Ramos (cell line): ENCODE data around the gene CYP27C1.
"Not testable (repeated sequence)": the region's sequence is repeated elsewhere in the genome, so short reads cannot be mapped to it uniquely, and the experiment has no call there.

Experiments used
- in situ Hi-C: fragments of 300-500 bp; cut with MboI; formaldehyde crosslinking; loops from one replicate; pipeline ENCODE4 v1.14.3; 2022; ENCODE audit warnings: low sequenced_read_pairs; ENCODE audit not compliant: unreplicated experiment

Gene CYP27C1

GRCh38 chr2:127175041-127175721, 44.9 kb downstream of the CYP27C1 start:
- in situ Hi-C loops = no loop called here

DNA sequence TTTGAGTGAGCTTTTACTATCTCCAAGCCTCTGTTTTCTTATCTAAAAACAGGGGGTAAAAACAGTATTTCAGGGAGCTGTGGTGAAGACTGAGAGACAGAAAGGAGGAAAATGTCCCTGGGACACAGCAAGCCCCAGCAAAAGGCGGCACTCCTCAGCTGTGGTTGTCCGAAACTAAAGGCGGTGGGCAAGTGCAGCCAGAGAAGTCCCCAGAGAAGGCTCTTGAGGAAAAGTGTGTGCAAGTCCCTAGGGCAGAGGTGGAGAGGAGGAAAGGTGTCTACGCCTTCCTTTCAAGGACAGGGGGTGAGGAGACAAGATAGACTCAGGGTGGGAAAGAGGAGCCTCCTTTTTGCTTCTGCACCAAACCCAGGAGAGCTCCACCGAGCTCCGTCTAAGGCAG, 45.5 kb downstream of the CYP27C1 start:
- in situ Hi-C loops = no loop called here

DNA sequence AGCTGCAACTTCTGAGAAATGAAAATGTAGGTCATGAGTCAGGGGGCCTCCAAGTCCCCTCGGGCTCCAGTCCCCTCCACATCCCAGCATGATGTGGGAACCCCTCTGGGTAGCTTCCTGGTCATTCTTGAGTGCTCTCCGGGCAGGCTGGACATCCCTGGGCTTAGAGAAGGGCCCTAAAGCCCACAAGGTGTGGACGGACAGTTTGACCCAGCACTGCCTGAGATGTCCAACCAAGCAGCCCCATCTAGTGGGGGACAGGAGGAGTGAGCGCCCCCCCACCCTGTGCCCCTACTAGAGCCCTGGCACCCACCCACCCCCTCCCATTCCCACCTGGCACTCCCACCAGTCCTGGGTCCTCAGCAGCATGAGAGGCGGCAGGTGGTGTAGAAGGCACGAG, 46.0 kb downstream of the CYP27C1 start:
- in situ Hi-C loops = no loop called here

GRCh38 chr2:127173057-127173456, 47.0 kb downstream of the CYP27C1 start:
- in situ Hi-C loops = no loop called here

DNA sequence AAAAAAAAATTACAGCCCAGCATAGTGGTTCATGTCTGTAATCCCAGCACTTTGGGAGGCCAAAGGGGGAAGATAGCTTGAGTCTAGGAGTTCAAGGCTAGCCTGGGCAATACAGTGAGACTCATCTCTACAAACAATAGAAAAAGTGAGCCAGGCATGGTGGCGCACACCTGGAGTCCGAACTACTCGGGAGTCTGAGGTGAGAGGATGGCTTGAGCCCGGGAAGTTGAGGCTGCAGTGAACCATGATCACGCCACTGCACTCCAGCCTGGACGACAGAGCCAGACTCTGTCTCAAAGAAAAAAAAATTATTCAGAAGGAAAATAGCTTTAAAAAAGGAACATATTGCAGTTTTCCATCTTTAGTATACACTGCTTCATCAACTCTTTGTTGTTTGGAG, 47.8 kb downstream of the CYP27C1 start:
- in situ Hi-C loops = no loop called here

DNA sequence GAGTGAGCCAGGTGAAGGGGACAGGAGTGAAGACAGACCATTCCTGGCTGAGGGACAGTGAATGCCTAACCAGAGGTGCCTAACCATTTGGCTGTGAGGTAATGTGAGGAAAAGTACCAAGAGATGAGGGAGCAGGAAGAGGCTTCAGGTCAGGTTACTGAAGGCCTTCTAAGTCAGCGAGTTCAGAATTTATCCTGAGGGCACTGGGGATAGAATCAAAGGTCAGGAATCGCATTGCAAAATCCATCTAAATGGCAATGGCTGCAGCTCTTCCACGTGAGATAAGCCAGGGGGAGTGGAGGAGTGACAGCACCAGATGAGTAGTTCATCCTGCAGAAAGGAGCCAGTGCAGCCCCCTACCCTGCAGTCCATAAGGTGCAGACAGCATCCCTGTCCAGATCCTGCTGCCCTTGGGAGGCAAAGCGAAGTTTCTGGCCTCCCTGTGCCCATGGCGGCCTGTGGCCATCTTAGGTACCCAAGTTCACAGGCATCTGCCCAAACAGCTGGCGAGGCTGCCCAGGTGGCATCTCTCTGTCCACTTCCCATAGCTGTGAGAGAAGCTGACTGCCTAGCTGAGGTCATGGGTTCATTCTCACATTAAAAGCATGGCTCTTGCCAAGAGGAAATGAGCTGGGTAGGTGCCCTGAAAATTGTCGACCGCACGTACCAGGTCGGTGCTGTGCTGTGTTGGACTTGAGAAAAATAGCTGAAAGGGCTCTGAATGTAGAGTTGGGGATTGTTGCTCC, 49.5 kb downstream of the CYP27C1 start:
- in situ Hi-C loops = no loop called here

DNA sequence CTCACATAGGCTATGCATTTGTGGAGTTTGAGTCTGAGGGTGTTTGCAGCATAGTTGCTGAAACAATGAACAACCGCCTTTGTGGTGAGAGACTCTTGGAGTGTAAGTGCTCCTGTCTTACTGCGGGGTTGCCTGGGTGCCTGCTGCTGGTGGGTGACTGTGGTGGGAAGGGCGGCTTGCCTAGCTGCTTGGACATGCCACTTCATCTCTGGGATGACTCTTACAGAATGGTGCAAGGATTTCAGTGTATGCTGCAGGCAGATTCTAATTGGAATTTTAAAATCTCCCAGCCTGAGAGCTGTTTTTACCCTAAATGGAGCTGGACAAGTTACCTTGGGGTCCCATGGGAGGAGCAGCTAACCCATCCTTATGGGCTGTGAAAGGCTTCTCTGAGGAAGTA, 50.1 kb downstream of the CYP27C1 start:
- in situ Hi-C loops = no loop called here

GRCh38 chr2:127169066-127169660, 50.9 kb downstream of the CYP27C1 start:
- in situ Hi-C loops = no loop called here

DNA sequence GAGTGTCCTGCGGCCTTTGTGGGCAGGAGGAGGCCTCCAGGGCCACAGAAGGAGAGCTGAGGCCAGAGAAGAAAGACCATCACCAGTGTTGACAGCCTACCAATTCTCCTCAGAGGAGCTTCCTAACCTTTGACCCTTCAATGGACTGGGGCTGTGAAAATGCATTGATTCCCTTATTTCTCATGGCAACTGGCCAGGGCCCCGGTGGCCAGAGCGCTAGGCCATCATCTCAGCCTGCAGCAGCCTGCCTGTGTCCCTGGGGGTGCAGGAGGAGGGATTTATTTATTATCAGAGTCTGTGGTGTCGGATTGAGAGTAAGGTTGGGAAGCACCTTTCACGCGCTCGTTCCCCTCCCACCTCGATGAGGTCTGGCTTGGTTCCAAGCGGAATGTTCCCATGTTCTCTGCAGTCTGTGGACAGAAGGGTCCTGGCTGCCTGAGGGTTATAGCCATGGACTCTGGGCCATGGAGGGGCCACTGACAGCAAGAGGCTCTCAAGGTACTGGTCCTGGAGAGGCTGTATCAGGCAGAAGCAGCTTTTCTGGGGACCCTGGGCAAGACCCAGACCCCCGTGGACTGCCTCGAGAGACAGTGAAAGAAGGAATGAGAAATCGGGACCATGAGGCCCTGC, 53.8 kb downstream of the CYP27C1 start:
- in situ Hi-C loops = no loop called here

DNA sequence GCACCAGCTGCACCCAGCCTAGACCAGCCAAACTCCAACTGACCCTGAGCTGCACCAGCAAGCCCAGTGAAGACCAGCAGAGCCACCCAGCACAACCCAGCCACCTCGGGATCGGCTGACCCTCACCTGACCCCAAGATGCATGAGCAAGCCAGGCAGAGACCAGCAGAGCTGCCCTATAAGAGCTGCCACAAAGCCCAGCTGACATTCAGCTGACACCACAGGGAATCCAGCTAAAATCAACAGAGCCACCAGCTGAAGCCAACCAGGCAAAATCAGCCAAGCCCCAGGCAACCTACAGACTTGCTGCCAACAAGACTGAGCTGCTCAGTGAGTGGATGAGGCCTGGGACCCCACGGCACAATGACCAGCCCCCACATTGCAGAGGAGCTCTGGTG, 54.6 kb downstream of the CYP27C1 start:
- in situ Hi-C loops = no loop called here

- in situ Hi-C loops = no loop called here
Measured at GRCh38 chr2:127164761-127165538, 55.1 kb downstream of the CYP27C1 start.

DNA sequence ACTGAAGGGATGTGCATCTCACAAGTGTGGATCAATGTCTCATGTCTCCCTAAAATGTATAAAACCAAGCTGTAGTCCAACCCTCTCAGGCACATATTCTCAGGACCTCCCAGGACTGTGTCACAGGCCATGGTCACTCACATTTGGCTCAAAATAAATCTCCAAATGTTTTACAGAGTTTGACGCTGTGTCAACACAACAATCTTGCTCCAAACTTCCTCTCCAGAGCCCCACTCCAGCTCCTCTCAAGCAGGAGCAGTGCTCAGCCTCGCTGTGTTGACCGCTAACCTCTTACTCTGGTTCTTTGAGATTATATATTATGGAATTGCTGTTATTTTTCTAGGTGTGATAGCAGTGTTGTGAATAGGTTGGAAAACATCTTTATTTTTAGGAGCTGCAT, 56.2 kb downstream of the CYP27C1 start:
- in situ Hi-C loops = no loop called here

DNA sequence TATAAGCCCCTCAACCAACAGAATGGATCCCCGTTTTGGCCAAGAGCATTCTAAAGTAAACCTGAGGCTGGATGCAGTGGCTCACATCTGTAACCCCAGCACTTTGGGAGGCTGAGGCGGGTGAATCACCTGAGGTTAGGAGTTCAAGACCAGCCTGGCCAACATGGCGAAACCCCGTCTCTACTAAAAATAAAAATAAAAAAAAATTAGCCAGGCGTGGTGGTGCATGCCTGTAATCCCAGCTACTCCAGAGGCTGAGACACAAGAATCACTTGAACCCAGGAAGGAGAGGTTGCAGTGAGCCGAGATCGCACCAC, 57.1 kb downstream of the CYP27C1 start:
- in situ Hi-C loops = not testable (repeated sequence)

DNA sequence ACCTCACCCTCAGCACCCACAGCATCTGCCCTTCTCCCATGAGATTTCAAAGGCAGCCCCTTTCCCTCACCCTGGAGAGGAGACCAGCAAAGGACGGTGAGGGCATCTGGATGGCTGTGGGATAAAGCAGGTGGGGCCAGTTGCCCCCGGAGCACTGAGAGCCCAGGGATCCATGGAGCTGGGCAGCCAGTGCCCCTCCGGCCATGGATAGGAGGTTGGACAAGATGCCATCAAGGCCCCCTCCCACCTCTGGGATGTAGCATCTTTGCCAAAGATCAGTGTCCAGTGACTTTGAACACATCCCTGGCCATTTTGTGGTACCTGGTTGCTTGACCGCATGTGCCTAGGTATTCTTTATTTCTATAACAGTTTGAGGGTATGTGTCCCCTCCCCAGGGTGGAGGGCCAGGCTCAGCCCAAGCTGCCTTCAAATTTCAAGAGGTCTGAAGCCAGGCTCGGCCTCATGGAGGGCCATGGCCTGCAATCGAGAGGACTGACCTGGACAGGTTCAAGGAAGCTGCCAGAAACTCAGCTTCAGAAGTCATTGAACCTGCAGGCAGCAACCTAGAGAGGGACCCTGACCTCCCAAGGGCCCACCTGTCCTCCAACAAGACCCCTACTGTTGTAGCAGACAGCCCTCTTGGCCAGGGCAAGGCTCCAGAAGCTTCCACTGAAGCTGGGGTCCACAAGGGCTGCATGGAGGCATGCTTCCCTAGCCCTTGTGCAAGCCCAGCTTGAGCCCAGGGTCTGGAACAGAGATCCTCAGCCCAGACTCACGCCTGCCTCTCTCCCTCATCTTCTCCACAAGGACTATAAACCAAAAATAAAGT, 57.6 kb downstream of the CYP27C1 start:
- in situ Hi-C loops = no loop called here

- in situ Hi-C loops = no loop called here
Measured at GRCh38 chr2:127161176-127162136, 58.6 kb downstream of the CYP27C1 start.

GRCh38 chr2:127160676-127161075, 59.4 kb downstream of the CYP27C1 start:
- in situ Hi-C loops = no loop called here

DNA sequence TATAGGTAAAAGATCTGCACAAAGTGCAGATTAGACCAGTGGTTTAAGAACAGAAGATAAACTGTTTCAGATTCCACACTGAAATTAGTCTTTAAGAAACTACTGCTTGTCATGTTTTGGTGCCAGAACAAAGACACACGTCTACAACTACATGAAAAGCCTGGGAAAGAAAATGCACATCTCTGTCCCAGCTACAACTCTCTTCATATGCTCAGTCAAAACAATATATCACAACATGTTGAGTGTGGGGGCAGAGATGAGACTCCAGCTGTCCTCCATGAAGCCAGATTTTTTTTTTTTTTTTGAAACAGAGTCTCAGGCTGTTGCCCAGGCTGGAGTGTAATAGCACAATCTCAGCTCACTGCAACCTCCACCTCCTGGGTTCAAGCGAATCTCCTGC, 60.6 kb downstream of the CYP27C1 start:
- in situ Hi-C loops = no loop called here

DNA sequence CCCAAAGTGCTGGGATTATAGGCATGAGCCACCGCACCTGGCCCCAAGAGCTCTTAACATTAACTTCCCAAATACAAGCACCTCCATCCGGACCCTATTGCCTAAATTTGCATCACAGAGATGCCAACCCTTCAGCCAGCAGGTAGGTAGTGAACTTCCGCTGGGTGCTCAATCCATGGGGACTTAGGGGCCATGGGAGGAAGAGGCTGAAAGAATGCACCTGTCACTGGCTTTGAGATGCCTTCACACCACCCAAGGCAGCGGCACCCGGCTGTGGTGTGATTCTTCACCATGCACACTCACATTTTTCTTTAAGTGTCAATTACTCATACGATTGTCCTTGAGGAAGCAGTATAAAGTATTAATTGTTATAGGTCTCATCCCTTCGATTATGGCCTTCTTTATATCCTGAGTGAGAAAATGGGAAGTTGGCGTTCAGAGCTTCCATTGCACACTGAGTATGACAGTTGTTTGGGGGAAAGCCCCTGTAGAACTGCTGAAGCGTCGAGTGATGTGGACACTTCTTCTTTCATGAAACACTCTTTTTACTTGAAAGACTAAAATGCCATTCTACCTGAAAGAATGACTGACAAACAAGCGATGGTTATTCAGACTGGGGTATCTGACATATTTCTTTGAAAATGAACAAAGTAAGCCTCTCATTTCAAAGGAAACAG, 61.3 kb downstream of the CYP27C1 start:
- in situ Hi-C loops = no loop called here
